Adrenal gland (tissue), 5 donors: ENCODE data around the gene SPAG6.

Source experiments
- POLR2A ChIP-seq, 2 donors: fragments of 450-650 bp; IDR thresholded peaks; one replicate each; pipeline ENCODE4 v1.6.1; 2017; ENCODE audit warnings: antibody characterized with exemption in 2 of 2, mild to moderate bottlenecking in 2 of 2, moderate library complexity in 1 of 2
- TF ChIP-seq, protein P1 (sequence below), 6 experiments: fragments of 450-650 bp in 4 of 6; fragments of 200-600 bp in 2 of 6; sonication (generic) in 1 of 6; IDR thresholded peaks; 1 replicate in 5 of 6; 2 replicates in 1 of 6; pipeline versions ENCODE4 v1.5.1 to v1.8.0; 2016 to 2021; ENCODE audit warnings: antibody characterized with exemption in 6 of 6, mild to moderate bottlenecking in 2 of 6, moderate library complexity in 1 of 6
- donor health status: DM: no; HTN: no; CAD: no.

DNA sequence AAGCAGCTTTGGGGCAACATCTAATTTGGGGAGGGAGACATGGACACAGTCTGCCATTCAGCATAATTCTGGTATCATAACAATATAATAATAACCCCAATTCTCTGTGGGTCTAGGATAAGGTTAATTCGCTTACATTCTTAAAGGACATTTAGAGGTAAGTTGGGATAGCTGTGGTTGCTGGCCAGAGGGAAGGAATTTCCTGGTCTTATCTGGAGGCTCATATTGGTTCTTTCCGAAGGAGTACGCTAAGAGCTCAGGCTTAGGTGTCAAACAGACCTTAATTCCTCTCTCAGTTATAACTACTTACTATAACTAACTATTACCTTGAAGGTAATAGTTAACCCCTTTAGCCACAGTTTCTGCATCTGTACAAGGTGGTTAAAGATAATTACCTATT, 68.8 kb downstream of the SPAG6 start:
- TF ChIP-seq POLR2A (IDR thresholded peaks at IDR 0.05), result no peak
- TF ChIP-seq, protein P1, sequence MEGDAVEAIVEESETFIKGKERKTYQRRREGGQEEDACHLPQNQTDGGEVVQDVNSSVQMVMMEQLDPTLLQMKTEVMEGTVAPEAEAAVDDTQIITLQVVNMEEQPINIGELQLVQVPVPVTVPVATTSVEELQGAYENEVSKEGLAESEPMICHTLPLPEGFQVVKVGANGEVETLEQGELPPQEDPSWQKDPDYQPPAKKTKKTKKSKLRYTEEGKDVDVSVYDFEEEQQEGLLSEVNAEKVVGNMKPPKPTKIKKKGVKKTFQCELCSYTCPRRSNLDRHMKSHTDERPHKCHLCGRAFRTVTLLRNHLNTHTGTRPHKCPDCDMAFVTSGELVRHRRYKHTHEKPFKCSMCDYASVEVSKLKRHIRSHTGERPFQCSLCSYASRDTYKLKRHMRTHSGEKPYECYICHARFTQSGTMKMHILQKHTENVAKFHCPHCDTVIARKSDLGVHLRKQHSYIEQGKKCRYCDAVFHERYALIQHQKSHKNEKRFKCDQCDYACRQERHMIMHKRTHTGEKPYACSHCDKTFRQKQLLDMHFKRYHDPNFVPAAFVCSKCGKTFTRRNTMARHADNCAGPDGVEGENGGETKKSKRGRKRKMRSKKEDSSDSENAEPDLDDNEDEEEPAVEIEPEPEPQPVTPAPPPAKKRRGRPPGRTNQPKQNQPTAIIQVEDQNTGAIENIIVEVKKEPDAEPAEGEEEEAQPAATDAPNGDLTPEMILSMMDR (IDR thresholded peaks at IDR 0.05), result no peak
